ENCODE data around the gene DENR.

The DENR gene

GRCh38 chr12:122820138-122820537 lies 67.5 kb downstream of the DENR start:
- no peak for DNase-seq (ENCODE audit: low read depth)

Data from activated T-helper 9 cell treated with anti-CD3 and anti-CD28 coated beads, Interleukin-2, amount 50 U/mL, for 16 hours (primary cell).